ENCODE data around the gene CPS1. TPM values are rescaled to one million over a fixed set of nuclear protein-coding genes. Genes with fewer than 3 reads are reported as not detected.

Gene CPS1
- total RNA-seq, 4 donors from 2014 or later = 0.29 to 10.8 (median 5.5) TPM

- no peak for DNase-seq
- Histone ChIP-seq H3K4me3 (no peak overlapping the region), H3K4me1 (no peaks in the 10 kb centered on the region), H3K27me3 (no peaks in the 10 kb centered on the region), H3K27ac (no peak overlapping the region), H3K9me3 (no peaks in the 10 kb centered on the region), H3K36me3 (no peaks in the 10 kb centered on the region)
- TF ChIP-seq POLR2A (IDR thresholded peaks at IDR 0.05) = no peak
- TF ChIP-seq, protein P1, sequence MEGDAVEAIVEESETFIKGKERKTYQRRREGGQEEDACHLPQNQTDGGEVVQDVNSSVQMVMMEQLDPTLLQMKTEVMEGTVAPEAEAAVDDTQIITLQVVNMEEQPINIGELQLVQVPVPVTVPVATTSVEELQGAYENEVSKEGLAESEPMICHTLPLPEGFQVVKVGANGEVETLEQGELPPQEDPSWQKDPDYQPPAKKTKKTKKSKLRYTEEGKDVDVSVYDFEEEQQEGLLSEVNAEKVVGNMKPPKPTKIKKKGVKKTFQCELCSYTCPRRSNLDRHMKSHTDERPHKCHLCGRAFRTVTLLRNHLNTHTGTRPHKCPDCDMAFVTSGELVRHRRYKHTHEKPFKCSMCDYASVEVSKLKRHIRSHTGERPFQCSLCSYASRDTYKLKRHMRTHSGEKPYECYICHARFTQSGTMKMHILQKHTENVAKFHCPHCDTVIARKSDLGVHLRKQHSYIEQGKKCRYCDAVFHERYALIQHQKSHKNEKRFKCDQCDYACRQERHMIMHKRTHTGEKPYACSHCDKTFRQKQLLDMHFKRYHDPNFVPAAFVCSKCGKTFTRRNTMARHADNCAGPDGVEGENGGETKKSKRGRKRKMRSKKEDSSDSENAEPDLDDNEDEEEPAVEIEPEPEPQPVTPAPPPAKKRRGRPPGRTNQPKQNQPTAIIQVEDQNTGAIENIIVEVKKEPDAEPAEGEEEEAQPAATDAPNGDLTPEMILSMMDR (IDR thresholded peaks at IDR 0.05) = no peak
- intact Hi-C loops (cut with DNase I; ENCODE audit: low total_unique reads) = no loop called here
These were observed 104.4 kb downstream of the CPS1 start for GRCh38 chr2:210660751-210661150.

DNA sequence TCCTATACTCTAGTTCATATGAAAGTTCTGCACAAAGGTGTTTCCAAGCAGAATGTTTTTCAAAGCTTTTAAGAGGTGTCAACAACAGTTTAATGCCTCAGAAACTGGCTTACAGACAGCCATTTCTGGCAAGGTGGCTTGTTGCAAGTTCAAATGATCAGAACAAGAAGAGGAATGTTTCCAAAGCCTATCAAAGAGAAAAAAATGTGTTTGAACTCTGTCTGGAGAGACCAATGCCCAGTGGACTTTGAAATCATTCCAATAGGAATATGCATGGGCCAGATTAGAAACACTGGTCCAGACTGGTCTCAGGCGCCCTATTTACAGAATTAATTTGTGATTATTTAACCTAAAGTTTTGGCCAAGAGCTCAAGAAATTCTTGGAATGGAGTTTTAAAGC lies 106.2 kb downstream of the CPS1 start:
- intact Hi-C loops (cut with DNase I; ENCODE audit: low total_unique reads) = no loop called here
- no peak for DNase-seq
- H3K4me1 ChIP-seq = no peaks in the 10 kb centered on the region
- no peaks in the 10 kb centered on the region for H3K9me3 ChIP-seq
- H3K36me3 ChIP-seq = no peaks in the 10 kb centered on the region
- no peaks in the 10 kb centered on the region for H3K27me3 ChIP-seq
- H3K4me3 ChIP-seq = no peak overlapping the region
- no peak for TF ChIP-seq POLR2A (IDR thresholded peaks at IDR 0.05)
- TF ChIP-seq, protein P1 (IDR thresholded peaks at IDR 0.05) = no peak
- no peak overlapping the region for H3K27ac ChIP-seq

GRCh38 chr2:210663631-210664089 lies 107.3 kb downstream of the CPS1 start:
- no peaks in the 10 kb centered on the region for H3K4me1 ChIP-seq
- no peaks in the 10 kb centered on the region for H3K27me3 ChIP-seq
- H3K4me3 ChIP-seq = no peak overlapping the region
- no peak overlapping the region for H3K27ac ChIP-seq
- DNase-seq = no peak
- intact Hi-C loops (cut with DNase I; ENCODE audit: low total_unique reads) = no loop called here
- no peaks in the 10 kb centered on the region for H3K36me3 ChIP-seq
- no peaks in the 10 kb centered on the region for H3K9me3 ChIP-seq
- TF ChIP-seq, protein P1 (IDR thresholded peaks at IDR 0.05) = no peak

DNA sequence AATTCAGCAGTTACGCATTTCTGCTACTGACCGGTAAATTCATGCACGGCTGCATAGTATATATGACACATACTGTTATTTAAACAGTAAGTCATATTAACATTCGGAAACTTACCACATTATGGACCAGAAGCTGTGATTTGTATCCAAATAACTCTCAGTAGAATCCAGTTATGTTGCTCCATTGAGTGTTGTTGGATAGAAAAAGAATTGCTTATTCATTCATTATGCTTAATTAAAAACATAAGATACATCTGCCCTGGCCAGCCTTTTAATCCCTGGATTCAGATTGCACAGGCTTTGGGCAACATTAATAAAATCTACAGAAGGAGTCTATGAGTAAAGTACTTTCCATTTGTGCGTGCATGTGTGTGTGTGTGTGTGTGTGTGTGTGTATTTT lies 111.3 kb downstream of the CPS1 start:
- intact Hi-C loops (cut with DNase I; ENCODE audit: low total_unique reads) = no loop called here
- Histone ChIP-seq H3K36me3 (no peaks in the 10 kb centered on the region), H3K9me3 (no peaks in the 10 kb centered on the region), H3K27me3 (no peaks in the 10 kb centered on the region), H3K4me3 (no peak overlapping the region), H3K4me1 (no peaks in the 10 kb centered on the region), H3K27ac (no peak overlapping the region)
- DNase-seq = no peak
- TF ChIP-seq, protein P1 (IDR thresholded peaks at IDR 0.05) = no peak
- no peak for TF ChIP-seq POLR2A (IDR thresholded peaks at IDR 0.05)

GRCh38 chr2:210671065-210671464 lies 114.7 kb downstream of the CPS1 start:
- Histone ChIP-seq H3K4me1 (no peaks in the 10 kb centered on the region), H3K27me3 (no peaks in the 10 kb centered on the region), H3K4me3 (no peak overlapping the region), H3K9me3 (no peaks in the 10 kb centered on the region), H3K27ac (no peak overlapping the region), H3K36me3 (no peaks in the 10 kb centered on the region)
- intact Hi-C loops (cut with DNase I; ENCODE audit: low total_unique reads) = no loop called here
- no peak for TF ChIP-seq POLR2A (IDR thresholded peaks at IDR 0.05)
- TF ChIP-seq, protein P1 (IDR thresholded peaks at IDR 0.05) = no peak
- DNase-seq = no peak

All from uterus (tissue), 4 donors.